Glomerular visceral epithelial cell (primary cell): ENCODE results near the gene NOL4.
"Not testable (repeated sequence)": the region's sequence is repeated elsewhere in the genome, so short reads cannot be mapped to it uniquely, and the experiment has no call there.

Source experiments
- DNase-seq: peaks from one replicate; pipeline ENCODE4 v3.0.0-alpha.2; 2016; ENCODE audit errors: extremely low spot score

Gene NOL4

GRCh38 chr18:34224423-34225217, at the start of gene NOL4:
TSS of gene NOL4 (minus strand) at chr18:34224913. CDS start at chr18:34223253, 1,660 bp downstream.
- peak; percentile 30 for DNase-seq

GRCh38 chr18:34266029-34266428, 41.3 kb upstream of the NOL4 start:
- not testable (repeated sequence) for DNase-seq

GRCh38 chr18:34261865-34262780, 37.4 kb upstream of the NOL4 start:
- peak; percentile 6 for DNase-seq

DNA sequence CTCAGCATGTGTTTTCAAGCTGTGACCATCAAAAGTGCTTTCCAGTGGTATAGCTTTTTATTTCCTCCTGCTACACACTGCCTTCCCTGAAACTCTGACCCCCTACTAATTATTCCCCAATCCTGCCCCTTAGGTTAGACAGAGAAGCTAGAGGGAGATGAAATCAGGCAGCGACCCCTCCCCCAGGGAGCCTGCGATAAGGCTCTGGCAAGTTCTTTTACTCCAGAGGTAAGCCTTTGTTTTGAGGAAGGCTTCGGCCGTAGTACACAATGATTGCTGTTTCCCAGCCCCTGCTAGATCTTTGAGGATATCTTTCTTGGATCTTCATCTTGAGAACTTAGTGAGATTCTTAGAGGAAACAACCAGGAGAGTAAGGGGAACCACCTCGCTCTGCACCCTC, 33.5 kb upstream of the NOL4 start:
- no peak for DNase-seq

DNA sequence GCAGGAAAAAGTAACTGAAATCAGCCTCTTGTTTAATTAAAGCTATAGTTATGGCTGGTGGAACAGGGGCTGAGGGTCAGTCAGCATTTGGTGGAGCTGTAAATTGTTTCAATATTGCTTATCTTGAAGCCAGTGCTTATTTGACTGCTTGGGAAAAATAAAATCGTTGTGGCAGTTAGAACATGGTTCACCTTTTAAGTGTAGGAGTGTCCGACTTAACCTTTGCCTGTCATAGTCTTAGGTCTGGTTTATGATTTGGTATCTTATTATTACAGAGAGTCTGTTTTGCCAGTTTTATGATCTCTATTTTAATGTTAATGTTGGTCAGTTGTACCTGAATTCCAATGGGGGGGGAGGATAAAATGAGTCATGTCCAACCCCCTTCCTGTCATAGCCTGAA, 27.2 kb upstream of the NOL4 start:
- DNase-seq = no peak

- no peak for DNase-seq
Observed at GRCh38 chr18:34248727-34249126, 24.0 kb upstream of the NOL4 start.

GRCh38 chr18:34242739-34243138, 18.0 kb upstream of the NOL4 start:
- no peak for DNase-seq

DNA sequence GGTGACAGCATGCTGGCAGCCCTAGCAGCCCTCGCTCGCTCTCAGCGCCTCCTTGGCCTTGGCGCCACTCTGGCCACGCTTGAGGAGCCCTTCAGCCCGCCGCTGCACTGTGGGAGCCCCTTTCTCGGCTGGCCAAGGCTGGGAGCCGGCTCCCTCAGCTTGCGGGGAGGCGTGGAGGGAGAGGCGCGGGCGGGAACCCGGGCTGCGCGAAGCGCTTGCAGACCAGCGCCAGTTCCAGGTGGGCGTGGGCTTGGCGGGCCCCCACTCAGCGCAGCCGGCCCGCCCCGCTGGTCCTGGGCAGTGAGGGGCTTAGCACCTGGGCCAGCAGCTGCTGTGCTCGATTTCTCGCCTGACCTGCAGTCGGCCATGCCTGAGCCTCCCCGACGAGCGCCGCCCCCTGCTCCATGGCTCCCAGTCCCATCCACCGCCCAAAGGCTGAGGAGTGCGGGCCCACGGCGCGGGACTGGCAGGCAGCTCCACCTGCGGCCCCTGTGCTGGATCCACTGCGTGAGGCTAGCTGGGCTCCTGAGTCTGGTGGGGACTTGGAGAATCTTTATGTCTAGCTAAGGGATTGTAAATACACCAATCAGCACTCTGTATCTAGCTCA, 9.2 kb upstream of the NOL4 start:
- DNase-seq = not testable (repeated sequence)

- no peak for DNase-seq
Observed at GRCh38 chr18:34225218-34225553, 473 bp upstream of the NOL4 start.

DNA sequence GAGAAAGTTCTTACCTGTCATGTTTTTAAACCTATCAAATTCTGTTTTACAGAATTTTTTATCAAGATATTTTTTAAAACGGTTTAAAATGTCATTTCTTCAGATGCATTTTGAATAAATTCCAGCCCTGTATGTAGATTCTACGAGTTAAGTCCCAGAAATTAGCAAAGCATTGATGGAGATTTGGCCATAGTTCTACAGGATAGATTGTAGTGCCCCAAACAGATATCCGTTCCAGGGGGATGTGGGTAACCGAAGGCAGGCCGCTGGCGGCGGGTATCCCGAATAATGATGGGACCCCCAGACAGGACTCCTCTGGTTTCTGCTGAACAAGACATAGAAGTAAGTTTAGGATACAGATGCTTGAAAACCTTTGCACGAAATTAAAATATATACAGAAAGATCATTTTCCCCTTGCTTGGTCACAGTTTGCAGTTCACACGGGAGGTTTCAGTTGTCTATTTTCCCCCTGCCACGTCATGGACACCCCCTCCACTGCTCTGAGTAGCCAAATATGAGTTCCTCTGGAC, 755 bp downstream of the NOL4 start:
- no peak for DNase-seq

- DNase-seq = no peak
Observed at GRCh38 chr18:34223164-34223892, 1.4 kb downstream of the NOL4 start.

GRCh38 chr18:34222307-34223163, 2.2 kb downstream of the NOL4 start:
- DNase-seq = peak; percentile 29

- no peak for DNase-seq
Observed at GRCh38 chr18:34221971-34222306, 2.8 kb downstream of the NOL4 start.

- no peak for DNase-seq
Observed at GRCh38 chr18:34220081-34220815, 4.5 kb downstream of the NOL4 start.

GRCh38 chr18:34219651-34220050, 5.1 kb downstream of the NOL4 start:
- no peak for DNase-seq

DNA sequence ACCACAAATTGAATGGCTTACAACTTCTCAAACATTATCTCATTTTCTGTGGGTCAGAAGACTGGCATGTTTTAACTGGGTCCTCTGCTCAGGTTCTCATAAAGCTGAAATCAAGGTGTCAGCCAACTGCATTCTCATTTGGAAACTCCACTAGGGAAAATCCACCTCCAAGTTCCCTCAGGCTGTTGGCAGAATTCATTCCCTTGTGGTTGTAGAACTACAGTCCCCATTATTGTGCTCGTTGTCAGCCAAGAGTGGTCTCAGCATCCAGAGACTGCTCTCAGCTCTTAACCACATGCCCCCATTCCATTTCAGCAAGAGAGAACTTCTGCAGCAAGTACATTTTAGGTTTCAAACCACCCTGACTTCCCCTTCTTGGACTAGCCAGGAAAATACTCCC, 12.2 kb downstream of the NOL4 start:
- DNase-seq = no peak

DNA sequence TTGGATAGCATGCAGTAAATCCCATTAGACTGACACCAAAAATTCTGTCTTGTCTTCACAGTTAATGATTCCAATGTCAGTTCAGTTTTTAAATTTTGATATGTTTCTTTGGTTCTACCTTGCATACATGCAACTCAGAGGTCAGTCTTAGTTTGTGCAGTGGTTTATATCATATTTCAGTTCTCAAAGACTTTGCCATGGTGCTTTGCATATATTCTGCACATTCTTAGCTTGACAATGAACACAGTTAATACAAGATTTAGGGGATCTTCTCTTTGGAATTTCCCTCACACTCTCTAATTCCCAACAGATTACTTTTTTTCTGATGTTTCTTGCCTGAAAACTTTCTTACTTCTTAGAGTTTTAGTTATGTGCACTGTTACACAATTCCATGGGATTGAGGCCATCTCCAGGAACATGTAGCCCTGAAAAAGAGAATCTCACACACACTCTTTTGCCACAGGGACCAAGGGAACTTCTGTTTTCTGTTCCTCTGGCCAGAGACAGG, 17.3 kb downstream of the NOL4 start:
- no peak for DNase-seq

DNA sequence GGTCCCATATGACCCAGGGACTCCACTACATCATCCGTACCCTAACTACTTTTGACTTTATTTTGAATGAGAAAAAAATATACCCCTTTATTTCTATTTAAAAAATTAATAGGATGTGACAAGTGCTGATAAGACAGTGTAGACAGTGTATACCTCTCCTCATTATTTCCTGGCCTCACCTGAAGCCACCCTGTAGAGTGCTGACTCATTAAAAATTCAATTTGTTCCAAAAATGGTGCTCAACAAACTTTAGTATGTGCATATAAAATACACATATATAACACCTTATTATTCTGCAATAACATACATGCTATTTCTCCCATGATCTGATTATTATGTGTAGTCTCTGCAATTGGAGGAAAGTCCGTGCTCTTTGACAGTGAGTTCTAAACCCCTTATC, 20.8 kb downstream of the NOL4 start:
- no peak for DNase-seq

GRCh38 chr18:34196256-34196655, 28.5 kb downstream of the NOL4 start:
- no peak for DNase-seq

DNA sequence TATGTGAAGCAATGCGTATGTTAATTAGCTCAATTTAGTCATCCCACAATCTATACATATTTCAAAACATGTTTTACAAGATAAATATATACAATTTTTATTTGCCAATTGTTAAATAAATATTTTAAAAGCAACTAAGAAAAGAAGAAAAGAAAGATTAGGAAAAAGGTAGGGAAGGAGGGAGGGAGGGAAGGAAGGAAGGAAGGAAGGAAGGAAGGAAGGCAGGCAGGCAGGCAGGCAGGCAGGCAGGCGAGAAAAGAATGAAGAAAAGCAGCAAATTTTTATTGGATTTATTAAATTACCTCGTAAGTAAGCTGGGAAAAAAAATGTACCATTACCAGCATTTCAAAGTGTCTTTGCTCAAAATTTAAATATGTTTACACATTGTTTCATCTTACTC, 30.5 kb downstream of the NOL4 start:
- DNase-seq = no peak
